ENCODE results near the gene CTXN1. TPM values are rescaled to one million over a fixed set of nuclear protein-coding genes. Genes with fewer than 3 reads are reported as not detected.

Gene CTXN1
- polyA plus RNA-seq, 5 donors: 5.0 to 22.3 (median 7.2) TPM

GRCh38 chr19:7916103-7916954, 9.6 kb downstream of the CTXN1 start:
- no peak for DNase-seq

- no peak for DNase-seq
Measured at GRCh38 chr19:7915250-7916102, 10.5 kb downstream of the CTXN1 start.

DNA sequence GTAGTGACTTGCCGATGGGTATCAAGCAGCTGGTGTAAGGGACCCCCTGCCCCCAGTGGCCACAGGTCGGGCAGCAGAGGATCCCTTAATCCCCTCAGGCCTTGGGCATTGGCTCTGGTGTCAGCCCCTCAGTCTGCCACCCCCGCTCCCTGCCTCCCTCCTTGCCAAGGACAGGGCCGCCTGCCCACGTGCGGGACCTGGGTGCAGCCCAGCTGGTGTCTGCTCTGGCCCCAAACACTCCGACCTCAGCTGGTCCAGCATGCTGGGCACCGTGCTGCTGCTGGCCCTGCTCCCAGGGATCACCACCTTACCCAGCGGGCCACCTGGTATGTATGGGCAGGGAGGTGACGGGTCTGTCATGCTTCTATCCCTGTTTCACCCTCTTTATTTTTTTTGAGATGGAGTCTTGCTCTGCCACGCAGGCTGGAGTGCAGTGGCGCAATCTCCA, 11.3 kb downstream of the CTXN1 start, which contains the start of gene TGFBR3L:
Gene TGFBR3L, plus strand, starts transcription at position 233 of the 448 bp plus-strand sequence.
- no peak for DNase-seq

GRCh38 chr19:7914099-7914498, 11.8 kb downstream of the CTXN1 start:
- DNase-seq: no peak

GRCh38 chr19:7913652-7914051, 12.3 kb downstream of the CTXN1 start:
- DNase-seq: no peak

GRCh38 chr19:7912697-7913564, 13.0 kb downstream of the CTXN1 start:
- no peak for DNase-seq

GRCh38 chr19:7912144-7912696, 13.7 kb downstream of the CTXN1 start:
- no peak for DNase-seq

DNA sequence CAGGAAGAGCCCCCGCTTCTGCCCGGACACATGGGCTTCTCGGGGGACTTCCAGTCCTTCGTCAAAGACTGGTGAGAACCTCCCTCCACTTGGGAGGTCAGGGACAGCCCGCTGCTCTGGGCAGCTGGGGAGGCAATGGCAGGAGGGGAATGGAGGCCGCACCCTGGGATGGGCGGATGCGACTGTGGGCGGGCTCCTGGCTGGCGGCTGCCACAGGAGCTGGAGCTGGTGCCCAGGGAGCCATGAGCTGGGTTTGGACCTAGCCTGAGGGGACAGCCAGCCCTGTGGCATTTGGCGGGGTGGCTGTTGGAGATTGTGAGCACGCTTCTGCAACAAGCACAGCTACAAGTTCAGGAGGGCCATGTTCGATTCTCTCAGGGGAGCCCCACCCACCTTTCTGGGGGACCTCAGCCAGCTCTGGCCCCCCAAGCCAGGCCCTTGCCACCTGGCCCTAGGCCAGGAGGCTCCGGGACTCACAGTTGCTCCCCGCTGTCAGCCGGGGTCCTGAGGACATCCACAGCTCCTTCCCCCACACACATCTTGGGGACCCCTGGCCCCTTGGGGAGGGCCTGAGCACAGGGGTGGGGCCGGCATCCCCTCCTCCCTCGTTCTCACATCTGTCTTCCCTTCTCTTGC, 14.3 kb downstream of the CTXN1 start:
- DNase-seq: no peak

- DNase-seq: no peak
Measured at GRCh38 chr19:7910321-7911161, 15.4 kb downstream of the CTXN1 start.

GRCh38 chr19:7909471-7910067, 16.4 kb downstream of the CTXN1 start:
- no peak for DNase-seq

- no peak for DNase-seq
Measured at GRCh38 chr19:7908742-7909461, 17.0 kb downstream of the CTXN1 start.

- DNase-seq: no peak
Measured at GRCh38 chr19:7908078-7908699, 17.7 kb downstream of the CTXN1 start.

DNA sequence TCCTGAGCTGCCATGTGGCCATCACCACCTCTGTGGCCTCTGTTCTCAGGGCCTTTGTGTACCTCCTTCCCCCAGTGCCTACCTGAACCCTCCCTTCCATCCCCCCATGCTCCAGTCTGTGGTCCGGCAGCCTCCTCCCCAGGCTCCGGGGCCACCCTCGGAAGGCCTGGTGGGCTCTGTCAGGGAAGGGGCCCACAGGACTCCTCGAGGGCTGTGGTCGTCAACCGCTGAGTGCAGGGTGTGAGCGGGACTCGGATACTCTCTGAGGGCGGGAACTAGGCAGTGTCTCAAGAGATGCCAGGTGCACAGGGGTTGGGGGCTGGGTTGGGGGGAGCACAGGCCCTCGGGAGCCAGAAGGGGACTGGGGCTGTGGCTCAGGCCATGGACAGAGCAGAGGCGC, 18.4 kb downstream of the CTXN1 start:
- DNase-seq: no peak

DNA sequence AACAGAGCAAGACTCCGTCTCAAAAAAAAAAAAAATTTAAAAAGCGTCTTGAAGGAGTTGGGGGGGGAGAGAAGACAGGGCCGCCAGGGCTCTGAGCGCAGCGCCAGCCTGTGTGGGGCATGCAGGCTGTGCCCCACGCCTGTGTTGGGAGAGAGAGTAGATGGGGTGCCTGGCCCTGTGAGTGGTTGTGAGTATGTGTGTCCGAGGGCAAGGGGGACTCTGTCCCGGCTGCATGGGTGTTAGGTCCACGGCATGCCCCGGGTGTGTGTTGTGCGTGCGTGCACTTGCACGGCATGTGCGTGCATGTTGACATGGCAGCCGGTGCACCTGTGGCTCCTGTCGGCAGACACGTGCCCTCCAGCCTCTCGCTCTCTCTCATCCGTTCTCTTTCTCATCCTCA, 18.8 kb downstream of the CTXN1 start:
- no peak for DNase-seq

GRCh38 chr19:7905859-7906258, 20.1 kb downstream of the CTXN1 start:
- no peak for DNase-seq

- no peak for DNase-seq
Measured at GRCh38 chr19:7905268-7905667, 20.7 kb downstream of the CTXN1 start.

DNA sequence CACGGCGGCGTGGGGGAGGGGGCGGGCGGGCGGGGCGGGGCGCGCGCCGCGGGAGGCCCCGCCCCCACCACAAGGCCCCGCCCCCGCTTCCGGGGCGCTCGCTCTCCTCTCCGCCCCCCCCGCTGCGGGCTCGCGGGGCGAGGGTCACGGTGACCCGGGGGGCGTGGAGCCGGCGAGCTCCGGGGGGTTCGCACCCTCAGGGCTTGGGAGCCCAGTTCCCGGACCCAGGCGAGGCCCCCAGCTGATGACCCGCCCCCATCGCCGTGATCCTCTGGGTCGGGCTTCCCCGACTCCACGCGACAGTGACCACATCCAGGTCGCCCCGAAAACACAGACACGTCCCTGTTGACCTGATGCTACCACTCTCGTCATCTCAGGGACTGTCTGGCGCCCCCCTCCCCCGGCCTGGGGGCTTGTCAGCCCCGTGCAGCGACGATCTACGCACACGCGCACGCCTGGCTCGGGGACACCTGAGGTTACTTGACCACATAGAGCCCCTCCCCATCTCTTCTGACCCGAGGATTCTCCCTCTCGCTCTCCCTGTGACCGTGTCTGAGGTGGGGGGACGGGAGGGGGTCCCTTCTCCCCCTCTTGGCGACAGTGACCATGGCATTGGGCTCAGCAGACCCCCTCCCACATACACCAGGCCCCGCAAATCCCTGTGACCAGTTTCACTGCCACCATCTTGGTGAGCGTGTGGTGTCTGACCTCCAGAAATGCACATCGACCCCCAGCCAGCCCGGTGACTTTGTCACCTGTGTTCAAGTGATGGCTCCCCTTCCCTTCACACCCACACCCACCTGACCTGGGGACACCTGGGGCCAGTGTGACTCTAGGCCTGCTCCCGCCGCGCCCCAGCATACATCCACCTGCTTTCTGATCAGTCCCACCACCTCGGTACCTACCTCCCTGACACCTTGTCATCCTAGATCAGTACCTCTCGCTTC, 21.6 kb downstream of the CTXN1 start:
- no peak for DNase-seq

All from right lung (tissue), 5 donors.